ENCODE results near the gene NTRK1.

GRCh38 chr1:156885314-156885713 is 24.6 kb downstream of the NTRK1 start:
- TF ChIP-seq POLR2AphosphoS5 (IDR thresholded peaks at IDR 0.05; ENCODE audit: low read depth, low read length), result no peak
- no peak for TF ChIP-seq POLR2A (IDR thresholded peaks at IDR 0.05; ENCODE audit: low read depth, low read length)
- TF ChIP-seq TAF1 (IDR thresholded peaks at IDR 0.05; ENCODE audit: low read depth, low read length), result no peak
- no peak for TF ChIP-seq SPI1 (IDR thresholded peaks at IDR 0.05; ENCODE audit: low read depth, low read length)
- no peak for TF ChIP-seq PAX5 (IDR thresholded peaks at IDR 0.05; ENCODE audit: insufficient read depth, low read length, severe bottlenecking)
- no peak for TF ChIP-seq POU2F2 (IDR thresholded peaks at IDR 0.05; ENCODE audit: low read depth, low read length)

Measured in GM12891 (cell line).